Tibial nerve (tissue), 4 donors: ENCODE results near the gene C4BPA. TPM values are rescaled to one million over a fixed set of nuclear protein-coding genes. Genes with fewer than 3 reads are reported as not detected.

Experiments used
- DNase-seq, 2 donors: peaks; one replicate each; pipeline ENCODE4 v3.0.0-alpha.2; 2019; ENCODE audit warnings: low spot score in 2 of 2
- H3K27ac ChIP-seq, 4 donors: fragments of 200-600 bp; sonication (generic) in 3 of 4; one replicate each; pipeline ENCODE4 v1.5.1; 2017 to 2019; ENCODE audit warnings: mild to moderate bottlenecking in 1 of 4
- H3K27me3 ChIP-seq, 2 donors: fragments of 200-600 bp; sonication (generic) in 1 of 2; one replicate each; pipeline versions ENCODE4 v1.5.1 to v1.6.0; 2017 to 2019
- H3K36me3 ChIP-seq, 3 donors: fragments of 200-600 bp; sonication (generic); one replicate each; pipeline ENCODE4 v1.5.1; 2018 to 2019
- H3K4me1 ChIP-seq, 4 donors: fragments of 200-600 bp; sonication (generic) in 3 of 4; one replicate each; pipeline ENCODE4 v1.5.1; 2017 to 2019
- H3K4me3 ChIP-seq, 4 donors: fragments of 200-600 bp; sonication (generic) in 3 of 4; one replicate each; pipeline ENCODE4 v1.5.1; 2017 to 2019; ENCODE audit warnings: mild to moderate bottlenecking in 1 of 4, moderate library complexity in 1 of 4
- H3K9me3 ChIP-seq, 4 donors: fragments of 200-600 bp; sonication (generic) in 3 of 4; one replicate each; pipeline ENCODE4 v1.5.1; 2017 to 2019
- EP300 ChIP-seq, 2 donors: sonication (generic); formaldehyde crosslinking; IDR thresholded peaks; one replicate each; pipeline ENCODE4 v1.6.1; 2017; ENCODE audit warnings: antibody characterized with exemption in 2 of 2, mild to moderate bottlenecking in 1 of 2
- POLR2A ChIP-seq, 2 donors: fragments of 450-650 bp; IDR thresholded peaks; one replicate each; pipeline ENCODE4 v1.6.1; 2017; ENCODE audit warnings: antibody characterized with exemption in 2 of 2, mild to moderate bottlenecking in 2 of 2, moderate library complexity in 2 of 2
- WGBS, 2 donors: methylation state at CpG; one replicate each; pipeline ENCODE4 v1.1.5; 2018; 5-methylcytosine and 5-hydroxymethylcytosine counted together
- small RNA-seq: library from RNA; depleted of rRNA; stranded (forward); fragments of <200 nt; gene quantifications from one replicate; pipeline ENCODE3, GENCODE V24; 2016
- total RNA-seq, 4 donors: library from RNA; depleted of rRNA; stranded (reverse); fragments of >200 nt; gene quantifications; one replicate each; pipeline ENCODE4 v1.1.0, GENCODE V29; 2016
- TF ChIP-seq, protein P1 (sequence below), 5 experiments: fragments of 200-600 bp in 3 of 5; fragments of 450-650 bp in 2 of 5; sonication (generic) in 3 of 5; IDR thresholded peaks; one replicate each; pipeline ENCODE4 v1.5.1; 2016 to 2019; ENCODE audit warnings: antibody characterized with exemption in 5 of 5, mild to moderate bottlenecking in 3 of 5, moderate library complexity in 2 of 5

Gene C4BPA
- total RNA-seq, 4 donors from 2014 or later, result not detected

DNA sequence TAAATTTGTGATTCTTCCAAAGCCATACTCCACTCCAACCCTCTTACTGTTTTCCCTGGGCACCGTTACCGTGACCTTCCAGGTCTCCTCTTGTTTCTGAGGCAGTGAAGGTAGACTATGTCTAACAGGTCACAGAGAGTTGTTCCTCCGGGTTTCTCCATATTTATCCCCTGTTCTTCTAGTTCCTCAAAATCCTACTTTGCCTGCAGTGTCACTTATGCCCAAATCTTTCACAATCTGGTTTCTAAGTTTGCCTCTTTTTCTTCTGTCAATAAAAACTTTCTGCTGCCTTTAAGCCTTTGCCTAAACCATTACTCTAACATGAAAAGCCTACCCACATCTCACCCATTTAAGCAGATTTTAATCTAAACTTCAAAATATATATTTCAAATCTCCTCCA is 87.7 kb downstream of the C4BPA start:
- no peaks in the 10 kb centered on the region for H3K9me3 ChIP-seq
- H3K4me1 ChIP-seq, result no peaks in the 10 kb centered on the region
- no peaks in the 10 kb centered on the region for H3K27me3 ChIP-seq
- TF ChIP-seq, protein P1, sequence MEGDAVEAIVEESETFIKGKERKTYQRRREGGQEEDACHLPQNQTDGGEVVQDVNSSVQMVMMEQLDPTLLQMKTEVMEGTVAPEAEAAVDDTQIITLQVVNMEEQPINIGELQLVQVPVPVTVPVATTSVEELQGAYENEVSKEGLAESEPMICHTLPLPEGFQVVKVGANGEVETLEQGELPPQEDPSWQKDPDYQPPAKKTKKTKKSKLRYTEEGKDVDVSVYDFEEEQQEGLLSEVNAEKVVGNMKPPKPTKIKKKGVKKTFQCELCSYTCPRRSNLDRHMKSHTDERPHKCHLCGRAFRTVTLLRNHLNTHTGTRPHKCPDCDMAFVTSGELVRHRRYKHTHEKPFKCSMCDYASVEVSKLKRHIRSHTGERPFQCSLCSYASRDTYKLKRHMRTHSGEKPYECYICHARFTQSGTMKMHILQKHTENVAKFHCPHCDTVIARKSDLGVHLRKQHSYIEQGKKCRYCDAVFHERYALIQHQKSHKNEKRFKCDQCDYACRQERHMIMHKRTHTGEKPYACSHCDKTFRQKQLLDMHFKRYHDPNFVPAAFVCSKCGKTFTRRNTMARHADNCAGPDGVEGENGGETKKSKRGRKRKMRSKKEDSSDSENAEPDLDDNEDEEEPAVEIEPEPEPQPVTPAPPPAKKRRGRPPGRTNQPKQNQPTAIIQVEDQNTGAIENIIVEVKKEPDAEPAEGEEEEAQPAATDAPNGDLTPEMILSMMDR (IDR thresholded peaks at IDR 0.05), result no peak
- TF ChIP-seq EP300 (IDR thresholded peaks at IDR 0.05), result no peak
- no peak for TF ChIP-seq POLR2A (IDR thresholded peaks at IDR 0.05)
- H3K4me3 ChIP-seq, result no peak overlapping the region
- 84 to 86% methylated on average over 3 of the region's 3 CpGs for WGBS, 2 donors
- no peaks in the 10 kb centered on the region for H3K36me3 ChIP-seq
- no peak for DNase-seq
- H3K27ac ChIP-seq, result no peak overlapping the region

DNA sequence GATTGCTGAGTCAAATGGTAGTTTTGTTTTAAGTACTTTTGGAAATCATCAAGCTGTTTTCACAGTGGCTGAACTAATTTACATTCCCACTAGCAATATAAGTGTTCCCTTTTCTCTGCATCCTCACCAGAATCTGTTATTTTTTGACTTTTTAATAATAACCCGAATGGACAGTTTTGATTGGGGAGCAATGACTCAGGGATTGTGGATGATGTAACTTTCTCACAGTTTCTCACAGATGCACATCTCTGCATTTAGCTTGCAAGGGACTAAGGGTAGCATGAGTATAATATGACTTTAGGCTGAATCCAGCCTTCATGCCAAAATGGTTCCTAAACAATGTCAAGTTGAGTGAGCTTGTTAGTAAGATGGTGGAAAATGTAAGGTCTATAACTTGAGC is 90.2 kb downstream of the C4BPA start:
- no peak for DNase-seq
- H3K27me3 ChIP-seq, result no peaks in the 10 kb centered on the region
- no peak for TF ChIP-seq EP300 (IDR thresholded peaks at IDR 0.05)
- TF ChIP-seq POLR2A (IDR thresholded peaks at IDR 0.05), result no peak
- TF ChIP-seq, protein P1 (IDR thresholded peaks at IDR 0.05), result no peak
- no peak overlapping the region for H3K4me3 ChIP-seq
- no peaks in the 10 kb centered on the region for H3K4me1 ChIP-seq
- H3K36me3 ChIP-seq, result no peaks in the 10 kb centered on the region
- peaks cover 0 to 9% (median 0%) of the 10 kb centered on the region in 4 donors for H3K9me3 ChIP-seq
- WGBS, 2 donors, result 90 to 94% methylated on average over 1 of the region's 1 CpG
- no peak overlapping the region for H3K27ac ChIP-seq

Small RNAs within 50 kb of the gene (small RNA-seq; reads per million reads assigned to genes)
- gene AL445493.1, result not detected

Other genes starting within 250 kb of the C4BPA start
- gene IL20, start 238.6 kb upstream of the C4BPA start, total RNA-seq, result not detected
- gene IL24, start 206.8 kb upstream of the C4BPA start, total RNA-seq, result not detected
- 1 to 10 TPM; 1.8 to 3.1 (median 2.6) TPM for gene FCMR, start 182.3 kb upstream of the C4BPA start, total RNA-seq
- gene PIGR, start 157.8 kb upstream of the C4BPA start, total RNA-seq, result under 1 TPM in 1 of 4 donors, not detected in 3; 0.22 TPM
- not detected for gene FCAMR, start 133.8 kb upstream of the C4BPA start, total RNA-seq
- gene C1orf116, start 71.5 kb upstream of the C4BPA start, total RNA-seq, result under 1 TPM in 1 of 4 donors, not detected in 3; 0.44 TPM
- gene YOD1, start 53.0 kb upstream of the C4BPA start, total RNA-seq, result 10 to 100 TPM in 3 of 4 donors, 1 to 10 TPM in 1; 6.9 to 11.8 (median 10.7) TPM
- 1 to 10 TPM; 6.5 to 9.8 (median 8.6) TPM for gene PFKFB2, start 51.0 kb upstream of the C4BPA start, total RNA-seq
- gene C4BPB, start 15.4 kb upstream of the C4BPA start, total RNA-seq, result 1 to 10 TPM in 1 of 4 donors, under 1 TPM in 1, not detected in 2; 0.90 to 4.9 TPM
- 10 to 100 TPM; 60.8 to 94.2 (median 89.6) TPM for gene CD55, start 217.4 kb downstream of the C4BPA start, total RNA-seq